BLaER1 treated with 17β-estradiol and CSF1 and Interleukin-3, amounts not matched to agents 10 nM and 100 nM (cell line): Measurements from ENCODE around the gene FAT2.
"Not testable (repeated sequence)": the region's sequence is repeated elsewhere in the genome, so short reads cannot be mapped to it uniquely, and the experiment has no call there.

Source experiments
- H3K27ac ChIP-seq, 11 experiments: shearing (Covaris generic); formaldehyde crosslinking; 2 replicates each; pipeline ENCODE4 v1.8.1; 2022
- H3K27me3 ChIP-seq, 11 experiments: shearing (Covaris generic); formaldehyde crosslinking; 2 replicates each; pipeline ENCODE4 v1.8.1; 2022
- H3K36me3 ChIP-seq, 11 experiments: shearing (Covaris generic); formaldehyde crosslinking; 2 replicates each; pipeline ENCODE4 v1.8.1; 2022
- H3K4me1 ChIP-seq, 10 experiments: shearing (Covaris generic); formaldehyde crosslinking; 2 replicates each; pipeline ENCODE4 v1.8.1; 2022
- H3K4me2 ChIP-seq, 11 experiments: shearing (Covaris generic); formaldehyde crosslinking; 2 replicates each; pipeline ENCODE4 v1.8.1; 2022
- H3K4me3 ChIP-seq, 10 experiments: shearing (Covaris generic); formaldehyde crosslinking; 2 replicates each; pipeline ENCODE4 v1.8.1; 2022
- H3K9ac ChIP-seq, 11 experiments: shearing (Covaris generic); formaldehyde crosslinking; 2 replicates each; pipeline ENCODE4 v1.8.1; 2022
- H3K9me3 ChIP-seq, 11 experiments: shearing (Covaris generic); formaldehyde crosslinking; replicated peaks in 1 of 11; 2 replicates each; pipeline ENCODE4 v1.8.1; 2022
- H4K20me1 ChIP-seq, 11 experiments: shearing (Covaris generic); formaldehyde crosslinking; 2 replicates each; pipeline ENCODE4 v1.8.1; 2022
- Cebpa-rat ChIP-seq, 11 experiments: shearing (Covaris generic); IDR thresholded peaks; 2 replicates each; pipeline ENCODE4 v1.8.1; 2022

Gene FAT2

DNA sequence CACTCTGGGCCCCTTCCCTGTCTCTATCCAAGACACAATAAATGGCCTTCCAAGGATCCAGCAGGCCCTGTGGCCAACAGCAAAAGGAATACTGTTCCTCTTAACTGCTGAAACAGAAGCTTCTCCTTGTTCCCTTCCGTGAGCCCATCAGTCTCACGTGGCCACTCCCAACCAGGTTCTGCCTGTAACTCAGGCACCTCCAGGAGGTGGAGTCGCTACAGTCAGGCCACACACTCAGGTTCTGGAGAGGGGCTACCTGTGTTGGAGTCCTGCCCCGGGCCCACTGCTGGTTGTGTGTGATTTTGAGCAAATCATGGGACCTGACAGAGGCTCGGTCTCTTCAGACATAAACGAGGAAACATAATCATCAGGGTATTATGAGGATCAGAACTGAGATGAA lies 10.3 kb downstream of the FAT2 start:
- Histone ChIP-seq H3K27me3 (no peaks in the 10 kb centered on the region), H4K20me1 (no peaks in the 10 kb centered on the region), H3K4me1 (peaks cover 13 to 89% (median 16%) of the 10 kb centered on the region in 10 experiments), H3K9ac (no peak overlapping the region), H3K27ac (no peak overlapping the region), H3K36me3 (no peaks in the 10 kb centered on the region), H3K4me2 (0 out of 22 replicates have a peak overlapping the region, but pooled peaks of 1 of the 11 experiments have one; percentile 59), H3K4me3 (no peak overlapping the region), H3K9me3 (no peaks in the 10 kb centered on the region)
- TF ChIP-seq Cebpa-rat (IDR thresholded peaks at IDR 0.05) = no peak

DNA sequence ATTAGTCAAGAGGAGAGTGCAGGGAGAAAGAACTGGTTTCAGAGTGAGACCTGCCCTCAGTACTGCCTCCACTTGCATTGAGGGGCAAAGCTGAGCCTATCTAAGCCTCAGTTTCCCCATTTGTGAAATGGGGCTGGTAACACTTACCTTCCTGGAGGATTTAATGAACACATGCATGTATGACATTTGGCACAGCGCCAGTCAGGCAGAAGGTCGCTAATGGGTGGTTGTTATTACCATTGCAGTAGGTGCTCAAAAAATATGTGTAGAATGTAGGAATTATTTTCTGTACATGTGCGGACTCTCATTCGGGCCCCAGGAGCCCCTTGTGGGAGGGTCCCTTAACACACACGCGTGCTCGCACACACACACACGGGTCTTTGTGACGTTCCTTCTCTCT lies 10.9 kb downstream of the FAT2 start:
- no peak for TF ChIP-seq Cebpa-rat (IDR thresholded peaks at IDR 0.05)
- Histone ChIP-seq H3K4me3 (no peak overlapping the region), H3K36me3 (no peaks in the 10 kb centered on the region), H3K9ac (no peak overlapping the region), H3K27ac (no peak overlapping the region), H4K20me1 (no peaks in the 10 kb centered on the region), H3K4me2 (peak overlapping the region in 1 of 11 experiments; percentile 49; a peak in 2 of 22 replicates), H3K27me3 (no peaks in the 10 kb centered on the region), H3K9me3 (no peaks in the 10 kb centered on the region), H3K4me1 (peaks cover 13 to 83% (median 16%) of the 10 kb centered on the region in 10 experiments)

- H4K20me1 ChIP-seq, H3K27me3 ChIP-seq, H3K4me3 ChIP-seq, H3K9me3 ChIP-seq, H3K9ac ChIP-seq, H3K36me3 ChIP-seq: not testable (repeated sequence)
- Histone ChIP-seq H3K4me1 (peaks cover 13 to 72% (median 16%) of the 10 kb centered on the region in 10 experiments), H3K4me2 (peak overlapping the region in 3 of 11 experiments; percentile 72 to 94 (median 88); a peak in 5 of 22 replicates), H3K27ac (peak overlapping the region in 2 of 11 experiments; percentile 38 to 87; a peak in 3 of 22 replicates)
These were observed 12.0 kb downstream of the FAT2 start for GRCh38 chr5:151579146-151579545.

- Histone ChIP-seq H3K4me2 (peak overlapping the region; percentile 47 to 94 (median 66)), H4K20me1 (no peaks in the 10 kb centered on the region), H3K27ac (peak overlapping the region in 7 of 11 experiments; percentile 36 to 87 (median 50); a peak in 13 of 22 replicates), H3K9me3 (no peaks in the 10 kb centered on the region), H3K36me3 (no peaks in the 10 kb centered on the region), H3K27me3 (no peaks in the 10 kb centered on the region), H3K9ac (peak overlapping the region in 3 of 11 experiments; percentile 57 to 72 (median 68); a peak in 5 of 22 replicates), H3K4me1 (peaks cover 13 to 66% (median 16%) of the 10 kb centered on the region in 10 experiments), H3K4me3 (0 out of 20 replicates have a peak overlapping the region, but pooled peaks of 1 of the 10 experiments have one; percentile 4)
- no peak for TF ChIP-seq Cebpa-rat (IDR thresholded peaks at IDR 0.05)
These were observed 12.7 kb downstream of the FAT2 start for GRCh38 chr5:151578326-151579025.

DNA sequence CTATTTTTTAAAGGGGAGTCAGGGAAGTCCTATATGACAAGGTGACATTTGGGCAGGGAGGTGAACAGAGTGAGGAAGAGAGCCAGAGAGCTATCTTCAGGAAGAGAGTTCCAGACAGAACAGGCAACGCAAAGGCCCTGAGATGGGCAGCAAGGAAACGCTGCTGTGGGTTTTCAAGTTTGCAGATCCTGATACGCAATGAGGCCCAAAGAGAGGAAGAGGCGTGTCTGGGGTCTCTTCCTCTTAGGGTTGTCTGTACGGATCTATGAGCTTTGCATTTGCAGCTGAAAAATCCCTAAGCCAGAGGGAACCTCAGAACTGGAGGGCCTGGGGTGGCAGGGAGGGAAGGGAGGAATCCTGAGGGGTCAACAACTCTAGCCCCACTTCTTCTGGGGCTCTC lies 13.6 kb downstream of the FAT2 start:
- peak overlapping the region; percentile 47 to 94 (median 66) for H3K4me2 ChIP-seq
- H3K27ac ChIP-seq = peak overlapping the region in 9 of 11 experiments; percentile 36 to 87 (median 50); a peak in 19 of 22 replicates
- no peaks in the 10 kb centered on the region for H3K36me3 ChIP-seq

DNA sequence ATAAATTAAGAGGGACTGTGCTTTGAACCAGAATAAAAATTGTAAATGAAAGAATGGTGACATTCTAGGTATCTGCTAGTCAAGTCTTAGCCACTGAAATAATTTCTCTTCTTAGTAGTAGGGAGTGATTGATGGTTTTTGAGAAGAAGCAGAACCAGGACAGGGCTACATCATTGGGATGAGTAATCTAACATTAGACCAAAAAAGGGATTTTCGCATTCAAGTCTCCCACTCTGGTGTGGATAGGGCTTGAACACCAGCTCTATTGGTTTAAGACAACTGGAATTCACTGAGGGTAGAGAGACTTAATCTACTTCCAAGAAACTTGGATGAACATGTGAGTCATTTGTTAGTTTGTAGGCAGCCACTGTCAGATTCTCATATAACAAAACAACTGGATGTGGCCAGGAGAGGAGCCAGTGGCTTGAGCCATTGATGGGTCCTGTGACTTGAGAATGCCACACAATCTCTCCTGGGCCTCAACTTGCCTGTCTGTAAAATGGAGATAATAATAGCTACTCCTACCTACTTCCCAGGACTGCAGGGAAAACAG lies 16.6 kb downstream of the FAT2 start:
- Histone ChIP-seq H3K36me3 (no peaks in the 10 kb centered on the region), H3K9ac (no peak overlapping the region), H3K4me2 (no peak overlapping the region), H3K27ac (no peak overlapping the region), H4K20me1 (no peaks in the 10 kb centered on the region), H3K9me3 (no peaks in the 10 kb centered on the region), H3K4me3 (no peak overlapping the region), H3K27me3 (no peaks in the 10 kb centered on the region), H3K4me1 (peaks cover 13 to 35% (median 18%) of the 10 kb centered on the region in 10 experiments)
- no peak for TF ChIP-seq Cebpa-rat (IDR thresholded peaks at IDR 0.05)

More for the DNA sequence above, 13.6 kb downstream of the FAT2 start:
- peak overlapping the region in 6 of 11 experiments; percentile 1 to 72 (median 38); a peak in 8 of 22 replicates for H3K9ac ChIP-seq
- H3K4me3 ChIP-seq = 0 out of 20 replicates have a peak overlapping the region, but pooled peaks of 1 of the 10 experiments have one; percentile 4
- no peaks in the 10 kb centered on the region for H3K27me3 ChIP-seq
- no peaks in the 10 kb centered on the region for H4K20me1 ChIP-seq
- TF ChIP-seq Cebpa-rat (IDR thresholded peaks at IDR 0.05) = no peak
- H3K4me1 ChIP-seq = peaks cover 13 to 60% (median 16%) of the 10 kb centered on the region in 10 experiments
- H3K9me3 ChIP-seq = no peaks in the 10 kb centered on the region

GRCh38 chr5:151572657-151573368 lies 18.3 kb downstream of the FAT2 start:
- Histone ChIP-seq H3K27ac (no peak overlapping the region), H3K4me2 (no peak overlapping the region), H3K9me3 (peaks cover 0 to 6% (median 0%) of the 10 kb centered on the region in 11 experiments; a peak in 3 of 22 replicates), H3K4me3 (no peak overlapping the region), H3K36me3 (no peaks in the 10 kb centered on the region), H4K20me1 (no peaks in the 10 kb centered on the region), H3K9ac (no peak overlapping the region), H3K4me1 (peaks cover 8 to 28% (median 11%) of the 10 kb centered on the region in 10 experiments), H3K27me3 (no peaks in the 10 kb centered on the region)
- no peak for TF ChIP-seq Cebpa-rat (IDR thresholded peaks at IDR 0.05)

DNA sequence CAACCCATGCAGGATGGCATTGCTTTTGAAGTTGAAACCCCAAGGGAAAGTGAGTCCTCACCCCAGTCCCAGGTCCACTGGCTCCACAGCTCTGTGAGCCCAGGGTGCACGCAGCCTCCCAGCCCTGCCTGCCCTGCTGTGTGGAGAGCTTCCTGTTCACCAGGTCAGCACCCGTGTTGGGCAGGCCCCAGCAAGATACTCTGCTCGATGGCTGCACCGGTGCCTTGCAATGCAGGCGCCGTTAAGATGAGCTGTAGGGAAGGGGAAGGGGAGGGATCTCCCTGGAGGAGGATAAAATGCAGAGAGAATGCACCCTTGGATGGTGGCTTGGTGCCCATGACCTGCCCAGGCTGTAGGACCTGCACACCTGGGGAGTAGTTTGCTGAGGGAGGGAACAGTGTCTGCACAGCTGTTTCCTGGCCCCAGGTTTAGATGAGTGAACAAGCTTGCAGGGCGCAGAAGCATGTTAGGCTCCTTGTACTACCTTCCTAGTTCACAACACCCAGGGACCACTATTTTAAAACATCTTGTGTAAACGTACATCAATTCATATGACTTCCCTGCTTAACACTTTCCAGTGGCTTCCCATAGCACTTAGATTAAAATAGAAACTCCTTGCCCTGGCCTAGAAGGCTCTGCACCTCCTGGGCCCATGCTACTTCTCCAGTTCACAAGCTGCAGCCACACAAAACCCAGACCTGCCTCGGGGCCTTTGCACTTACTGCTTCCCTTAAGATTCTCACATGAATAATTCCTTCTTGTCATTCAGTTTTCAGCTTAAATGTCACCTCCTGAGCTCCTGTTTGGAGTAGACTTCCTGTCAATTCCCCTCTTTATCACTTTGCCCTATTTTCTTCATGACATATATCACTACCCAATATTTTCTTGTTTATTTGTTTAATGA lies 19.6 kb downstream of the FAT2 start:
- Histone ChIP-seq H3K4me3 (no peak overlapping the region), H3K9ac (no peak overlapping the region), H3K27me3 (no peaks in the 10 kb centered on the region), H3K4me2 (no peak overlapping the region), H3K4me1 (peaks cover 0 to 15% (median under 1%) of the 10 kb centered on the region in 10 experiments; a peak in 5 of 20 replicates), H4K20me1 (no peaks in the 10 kb centered on the region), H3K36me3 (no peaks in the 10 kb centered on the region), H3K9me3 (peaks cover 0 to 14% (median 0%) of the 10 kb centered on the region in 11 experiments; a peak in 4 of 22 replicates), H3K27ac (no peak overlapping the region)
- no peak for TF ChIP-seq Cebpa-rat (IDR thresholded peaks at IDR 0.05)
